Activated T-cell treated with anti-CD3 and anti-CD28 coated beads, Interleukin-2, amount 50 U/mL, for 48 hours (primary cell): Measurements from ENCODE around the gene HSD17B14.
A peak's percentile ranks its signal among the peaks of the same experiment; 100 is the strongest.
"Not testable (repeated sequence)": the region's sequence is repeated elsewhere in the genome, so short reads cannot be mapped to it uniquely, and the experiment has no call there.

Source experiments
- DNase-seq, 2 experiments: peaks; one replicate each; pipeline ENCODE4 v3.0.0-alpha.2; 2020

The HSD17B14 gene

DNA sequence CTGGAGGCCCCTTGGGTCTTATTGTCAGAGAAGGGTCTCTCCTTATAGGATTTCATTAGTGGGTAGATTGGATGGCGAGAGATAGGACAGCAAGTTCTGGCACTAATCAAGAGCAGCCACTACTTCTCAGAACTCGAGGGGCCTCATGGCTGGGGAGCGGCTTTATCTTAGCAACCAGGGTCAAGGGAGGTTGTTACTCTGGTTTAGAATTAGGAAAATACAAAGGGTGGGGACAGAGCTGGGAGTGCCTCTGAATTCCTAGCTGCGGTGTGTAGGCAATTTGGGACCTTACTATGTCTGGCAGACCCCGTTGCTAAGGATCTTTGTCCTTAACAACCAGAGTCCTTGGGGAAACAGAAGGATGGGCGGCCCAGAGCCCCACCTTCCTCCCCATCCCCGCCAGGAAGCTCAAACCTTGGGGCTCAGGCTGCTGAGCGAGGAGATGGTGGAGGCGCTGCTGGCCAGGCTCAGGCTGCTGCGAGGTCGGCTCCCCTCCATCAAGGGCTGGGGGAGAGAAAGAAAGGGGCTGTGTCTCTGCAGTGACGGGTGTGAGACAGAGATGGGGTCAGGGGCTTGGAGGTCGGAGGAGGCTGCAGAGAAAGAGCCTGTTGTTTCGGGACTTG is 30.9 kb upstream of the HSD17B14 start:
- DNase-seq = no peak

DNA sequence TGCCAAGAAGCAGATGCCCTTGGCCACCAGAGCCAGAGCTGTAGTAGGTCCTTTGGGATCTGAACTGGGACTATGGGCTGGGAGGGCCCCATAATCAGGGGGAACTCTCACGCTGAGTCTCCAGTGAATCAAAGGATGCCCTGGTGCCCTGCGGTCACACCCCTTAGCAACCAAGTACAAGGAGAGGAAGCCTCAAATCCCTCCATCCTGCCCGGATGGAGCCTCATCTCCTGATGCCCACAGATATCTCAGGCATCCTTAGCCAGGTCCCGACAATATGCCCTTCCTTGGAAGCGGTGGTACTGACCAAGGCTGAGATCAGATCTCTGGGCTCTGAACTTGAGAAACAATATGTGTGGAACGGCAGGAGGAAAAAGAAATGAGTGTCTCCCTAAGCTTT is 30.4 kb upstream of the HSD17B14 start:
- no peak for DNase-seq

DNA sequence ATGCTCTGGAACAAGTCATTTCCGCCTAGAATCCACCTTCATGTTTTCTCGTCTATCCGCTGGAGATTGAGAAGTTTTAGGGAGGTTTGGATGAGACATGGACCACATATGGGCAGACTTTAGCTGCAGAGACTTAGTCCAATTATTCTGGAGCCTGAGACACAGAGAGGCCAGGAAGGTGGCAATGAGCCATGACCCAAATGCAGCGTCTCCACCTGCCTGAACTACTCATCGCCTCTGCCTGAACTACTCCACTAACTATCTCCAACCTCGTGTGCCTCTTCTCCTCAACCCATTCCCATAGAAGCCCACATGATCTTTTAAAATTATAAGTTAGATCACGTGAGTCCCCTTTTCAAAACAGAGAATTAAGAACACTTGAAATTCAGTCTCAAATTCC is 26.5 kb upstream of the HSD17B14 start:
- DNase-seq = no peak

DNA sequence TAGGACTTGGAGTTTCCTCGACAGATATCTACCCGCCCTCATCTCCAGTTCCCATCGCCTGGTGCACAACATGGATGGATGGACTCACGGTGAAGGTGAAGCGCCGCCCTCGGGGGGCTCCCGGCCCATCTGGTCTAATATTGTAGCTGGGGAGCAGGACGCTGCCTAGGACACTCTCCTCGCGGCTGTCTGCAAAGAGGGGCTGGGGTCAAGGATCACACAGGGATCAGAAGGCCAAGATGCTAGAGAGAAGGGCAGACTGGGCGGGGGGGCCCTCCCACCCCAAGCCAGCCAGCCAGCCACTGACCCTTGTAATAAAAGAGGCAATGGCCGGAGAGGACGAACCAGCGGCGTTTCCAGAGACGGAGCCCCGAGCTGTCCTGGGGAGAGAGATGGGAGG is 25.0 kb upstream of the HSD17B14 start:
- no peak for DNase-seq

DNA sequence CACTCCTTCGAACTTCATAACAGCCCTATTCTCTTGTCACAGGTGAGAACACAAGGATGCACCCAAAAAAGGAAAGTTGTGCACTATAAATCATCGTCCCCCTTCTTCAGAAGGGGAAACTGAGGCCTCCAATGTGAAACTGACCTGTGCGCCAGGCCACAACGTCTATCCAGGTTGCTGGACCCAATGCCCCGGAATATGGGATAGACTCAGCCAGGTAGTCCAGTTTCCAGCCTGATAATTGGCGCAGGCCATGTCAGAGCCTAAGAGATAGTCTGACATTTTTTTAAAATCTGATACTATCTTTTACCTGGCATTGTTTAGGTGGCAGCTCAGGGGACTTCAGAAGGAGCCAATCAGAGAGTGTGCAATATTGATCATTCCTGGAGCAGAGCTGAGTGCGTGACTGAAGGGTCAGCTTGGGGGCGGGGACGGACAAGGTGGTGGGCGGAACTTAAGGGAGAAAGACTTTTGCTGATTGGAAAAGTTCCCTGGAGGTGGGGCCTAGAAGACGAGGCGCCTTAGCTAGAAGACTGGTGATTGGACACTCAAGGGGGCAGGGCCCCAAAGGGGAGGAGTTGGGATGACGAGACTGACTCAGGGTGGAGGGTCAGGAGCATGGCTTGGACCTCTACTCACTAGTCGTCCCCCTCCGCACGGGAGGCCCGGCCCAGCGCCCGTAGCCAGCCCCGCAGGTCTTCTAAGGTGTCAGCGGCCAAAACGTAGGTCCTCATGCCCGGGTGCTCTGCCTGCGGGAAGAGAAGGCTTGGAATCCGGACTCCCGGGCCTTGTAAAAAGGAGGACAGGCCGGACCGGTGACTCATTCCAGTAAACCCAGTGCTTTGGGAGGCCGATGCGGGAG is 23.7 kb upstream of the HSD17B14 start:
- peak; percentile 35 to 41 for DNase-seq

DNA sequence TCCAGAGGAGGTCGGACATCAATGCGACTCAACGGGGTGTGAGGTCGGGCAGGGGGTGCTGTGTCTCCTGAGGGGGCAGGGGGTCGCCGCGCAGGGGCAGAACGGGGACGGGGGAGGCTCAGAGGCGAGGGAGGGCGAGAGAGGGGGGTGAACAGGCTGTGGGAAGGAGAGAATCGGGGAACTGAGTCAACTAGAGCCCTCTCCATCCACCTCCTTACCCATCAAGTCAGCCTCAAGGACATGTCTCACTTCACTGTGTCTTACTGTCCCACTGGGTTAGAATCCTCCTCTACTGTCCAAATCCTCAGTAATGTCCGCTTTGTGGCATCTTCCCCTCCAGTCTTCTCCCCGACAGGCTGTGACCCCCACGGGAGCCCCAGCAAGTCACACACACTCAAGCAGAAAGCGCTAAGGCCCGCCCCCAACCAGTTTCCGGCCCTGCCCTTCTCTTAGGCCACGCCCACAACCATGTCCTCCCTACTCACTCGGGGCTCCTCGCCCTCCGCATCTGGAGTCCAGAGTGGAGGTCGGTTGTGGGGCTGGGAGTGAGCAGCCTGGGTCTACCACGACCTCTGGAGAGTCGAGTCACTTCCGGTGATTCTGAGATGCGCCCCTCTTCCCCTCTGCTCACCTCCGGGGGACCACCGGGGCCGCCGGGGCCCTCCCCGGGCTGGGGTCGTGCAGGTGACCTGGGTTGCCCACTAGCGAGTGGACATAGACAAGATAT is 22.9 kb upstream of the HSD17B14 start:
- DNase-seq = peak; percentile 86 to 88

DNA sequence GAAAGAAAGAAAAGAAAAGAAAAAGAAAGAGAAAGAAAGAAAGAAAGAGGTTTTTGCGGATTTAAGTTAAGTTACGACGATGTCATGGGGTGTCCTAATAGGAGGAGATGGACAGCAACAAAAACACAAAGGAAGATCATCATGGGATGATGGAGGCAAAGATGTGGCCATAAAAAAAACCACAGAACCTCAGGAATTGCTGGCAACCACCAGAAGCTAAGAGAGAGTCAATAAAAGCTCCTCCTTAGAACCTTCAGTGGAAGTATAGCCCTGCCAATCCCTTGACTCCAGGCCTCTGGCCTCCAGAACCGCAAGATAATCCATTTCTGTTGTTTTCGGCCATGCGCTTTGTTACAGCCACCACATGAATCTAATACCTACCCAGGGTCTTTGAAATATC is 20.6 kb upstream of the HSD17B14 start:
- DNase-seq = no peak

DNA sequence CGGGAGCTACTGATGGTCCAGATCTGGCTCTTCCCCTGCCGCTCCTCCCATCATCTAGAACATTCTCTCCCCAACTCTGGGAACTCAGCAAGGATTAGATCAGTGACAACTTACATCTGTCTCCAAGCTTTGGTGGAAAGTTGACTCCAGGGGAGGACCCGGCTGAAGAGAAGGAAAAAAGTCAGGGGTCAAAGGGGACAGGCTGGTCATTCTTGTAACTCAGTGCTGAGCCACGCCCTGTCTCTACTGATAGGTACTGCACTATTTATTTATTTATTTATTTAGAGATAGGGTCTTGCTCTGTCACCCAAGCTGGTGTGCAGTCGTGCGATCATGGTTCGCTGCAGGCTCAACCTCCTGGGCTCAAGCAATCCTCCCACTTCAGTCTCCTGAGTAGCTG is 17.8 kb upstream of the HSD17B14 start:
- no peak for DNase-seq

DNA sequence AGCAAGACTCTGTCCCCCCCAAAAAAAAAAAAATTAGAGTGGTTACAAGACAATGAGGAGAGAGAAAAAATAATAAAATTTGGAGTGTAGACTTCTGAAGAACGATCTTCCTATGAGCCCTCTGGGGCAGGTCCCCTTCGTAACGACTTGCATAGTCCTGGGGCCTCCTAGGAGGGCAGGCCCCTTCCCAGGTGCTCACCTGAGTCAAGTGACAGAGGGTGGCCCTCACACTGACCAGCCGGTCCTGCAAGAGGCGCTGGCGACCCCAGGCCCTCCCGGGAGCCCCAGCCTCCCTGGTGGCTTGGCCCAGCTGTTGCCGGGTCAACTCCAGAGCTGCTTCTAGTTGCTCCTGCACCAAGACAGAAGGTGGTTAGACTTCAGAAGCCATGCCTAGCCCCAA is 17.2 kb upstream of the HSD17B14 start:
- DNase-seq = no peak

DNA sequence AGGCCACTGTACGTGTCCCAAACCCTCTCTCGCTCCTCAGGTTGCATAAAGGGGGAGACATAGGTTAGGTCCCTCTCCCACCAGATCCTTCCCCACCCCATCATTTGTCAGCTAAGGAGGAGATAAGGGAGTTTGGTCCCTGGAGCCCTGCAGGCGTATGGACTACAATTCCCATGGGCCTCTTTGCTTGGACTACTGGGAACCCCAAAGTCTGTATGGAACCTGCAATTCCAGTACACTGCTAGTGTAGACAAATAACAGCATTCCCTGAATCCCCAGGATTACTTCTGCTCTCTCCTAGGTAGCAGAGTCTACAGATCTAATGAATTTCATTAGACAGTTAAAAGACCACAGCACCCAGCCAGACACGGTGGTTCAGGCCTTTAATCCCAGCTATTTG is 16.0 kb upstream of the HSD17B14 start:
- DNase-seq = no peak

DNA sequence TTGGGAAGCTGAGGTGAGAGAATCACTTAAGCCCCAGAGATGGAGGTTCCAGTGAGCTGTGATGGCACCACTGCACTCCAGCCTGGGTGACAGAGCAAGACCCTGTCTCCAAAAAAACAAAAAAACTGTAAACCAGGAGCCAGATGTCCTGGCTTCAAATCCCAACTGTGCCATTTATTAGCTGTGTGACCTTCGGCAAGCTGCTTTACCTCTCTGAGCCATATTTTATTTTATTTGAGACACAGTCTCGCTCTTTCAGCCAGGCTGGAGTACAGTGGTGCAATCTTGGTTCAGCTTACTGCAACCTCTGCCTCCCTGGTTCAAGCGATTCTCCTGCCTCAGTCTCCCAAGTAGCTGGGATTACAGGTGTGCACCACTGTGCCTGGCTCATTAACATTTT is 10.4 kb upstream of the HSD17B14 start:
- DNase-seq = not testable (repeated sequence)

DNA sequence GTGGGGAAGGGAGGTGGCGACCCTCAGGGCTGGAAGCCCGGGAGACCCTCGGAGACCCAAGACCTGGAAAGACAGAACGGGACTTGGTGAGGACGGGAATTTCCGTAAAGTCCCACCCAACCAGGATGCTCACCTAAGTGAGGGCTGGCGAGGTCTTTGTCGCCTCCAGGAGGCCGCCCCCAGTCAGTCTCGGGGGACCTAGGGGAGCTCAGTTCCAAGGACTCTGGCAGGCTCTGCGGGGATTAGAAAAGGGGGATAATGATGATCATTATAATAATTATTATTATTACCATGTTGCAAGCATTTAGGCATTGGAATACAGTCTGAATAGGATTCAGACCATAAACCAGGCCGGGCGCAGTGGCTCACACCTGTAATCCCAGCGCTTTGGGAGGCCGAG is 9.1 kb upstream of the HSD17B14 start:
- no peak for DNase-seq

DNA sequence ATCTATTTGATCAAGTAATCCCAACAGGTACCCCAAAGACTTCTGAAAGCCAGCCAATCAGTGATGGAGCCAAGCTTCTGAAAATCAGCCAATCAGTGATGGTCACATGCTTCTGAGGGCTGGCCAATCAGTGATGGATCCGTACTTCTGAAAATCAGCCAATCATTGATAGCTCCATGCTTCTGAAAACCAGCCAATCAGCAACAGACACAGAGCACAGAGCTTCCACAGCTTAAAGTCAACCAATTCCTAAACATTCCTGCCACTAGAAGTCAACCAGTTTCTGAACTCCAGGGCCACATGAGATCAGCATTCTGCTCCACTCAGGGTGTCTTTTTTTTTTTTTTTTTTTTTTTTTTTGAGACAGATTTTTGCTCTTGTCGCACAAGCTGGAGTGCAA is 8.2 kb upstream of the HSD17B14 start:
- DNase-seq = peak in 1 of 2 experiments; percentile 23

DNA sequence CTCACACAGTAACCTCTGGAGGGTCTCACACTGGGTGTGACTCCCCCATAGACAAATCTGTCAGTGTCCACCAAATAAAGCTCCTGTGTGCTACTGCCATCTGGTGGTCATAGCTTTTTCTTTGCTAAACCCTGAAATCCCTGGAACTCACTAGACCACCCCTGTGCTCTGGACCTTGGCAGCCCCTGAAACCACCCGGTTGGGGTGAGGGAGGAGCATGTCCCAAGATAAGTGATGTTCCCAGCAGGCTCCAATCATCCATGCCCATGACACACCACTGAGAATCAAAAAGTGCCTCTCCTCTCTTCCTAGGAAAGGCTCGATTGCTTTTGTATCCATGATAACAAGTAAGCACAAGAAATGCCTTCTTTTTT is 6.5 kb upstream of the HSD17B14 start:
- DNase-seq = peak; percentile 54 to 58

DNA sequence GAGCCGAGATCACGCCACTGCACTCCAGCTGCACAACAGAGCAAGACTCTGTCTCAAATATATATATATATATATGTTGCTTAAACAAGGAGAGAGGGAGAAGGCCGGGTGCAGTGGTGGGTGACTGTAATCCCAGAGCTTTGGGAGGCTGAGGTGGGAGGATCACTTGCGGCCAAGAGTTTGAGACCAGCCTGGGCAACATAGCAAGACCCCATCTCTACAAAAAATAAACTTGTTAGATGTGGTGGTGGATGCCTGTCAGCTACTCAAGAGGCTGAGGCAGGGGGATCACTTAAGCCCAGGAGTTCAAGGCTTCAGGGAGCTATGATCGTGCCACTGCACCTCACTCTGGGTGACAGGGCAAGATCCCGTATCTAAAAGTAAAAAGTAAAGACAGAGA is 5.3 kb upstream of the HSD17B14 start:
- no peak for DNase-seq

DNA sequence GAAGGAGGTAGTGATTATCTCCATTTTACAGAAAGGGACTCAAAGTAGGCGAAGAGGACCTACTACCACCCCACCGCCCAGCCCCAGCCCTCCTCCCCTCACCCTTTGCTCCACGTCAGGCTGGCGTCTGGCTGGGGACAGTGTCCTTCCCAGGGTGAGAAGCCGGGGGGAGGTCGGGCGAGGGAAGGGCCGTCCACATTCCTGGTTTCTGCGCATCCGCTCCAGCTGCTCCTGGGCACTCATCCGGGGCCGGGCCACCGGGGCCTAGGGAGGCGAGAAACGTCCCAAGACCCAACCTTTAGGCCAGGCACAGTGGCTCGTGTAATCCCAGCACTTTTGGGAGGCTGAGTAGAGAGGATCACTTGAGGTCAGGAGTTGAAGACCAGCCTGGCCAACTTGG is 4.8 kb upstream of the HSD17B14 start:
- DNase-seq = no peak

DNA sequence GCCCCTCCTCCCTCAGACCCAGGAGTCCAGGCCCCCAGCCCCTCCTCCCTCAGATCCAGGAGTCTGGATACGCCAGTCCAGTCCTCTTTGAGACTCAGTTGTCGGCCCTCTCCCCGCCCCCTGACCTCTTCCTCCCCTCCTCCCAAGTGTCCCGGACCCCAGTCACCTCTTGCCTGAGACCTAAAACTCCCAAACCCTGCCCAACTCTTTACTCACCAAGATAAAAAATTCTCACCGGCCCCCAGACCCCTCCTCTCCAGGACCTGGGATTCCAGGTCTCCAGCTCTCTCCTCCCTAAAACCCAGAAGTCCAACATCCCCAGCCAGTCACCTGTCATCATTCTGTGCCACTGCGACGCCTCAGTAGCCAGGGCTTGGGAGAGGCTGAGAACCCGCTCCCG is 1.4 kb upstream of the HSD17B14 start:
- DNase-seq = no peak

DNA sequence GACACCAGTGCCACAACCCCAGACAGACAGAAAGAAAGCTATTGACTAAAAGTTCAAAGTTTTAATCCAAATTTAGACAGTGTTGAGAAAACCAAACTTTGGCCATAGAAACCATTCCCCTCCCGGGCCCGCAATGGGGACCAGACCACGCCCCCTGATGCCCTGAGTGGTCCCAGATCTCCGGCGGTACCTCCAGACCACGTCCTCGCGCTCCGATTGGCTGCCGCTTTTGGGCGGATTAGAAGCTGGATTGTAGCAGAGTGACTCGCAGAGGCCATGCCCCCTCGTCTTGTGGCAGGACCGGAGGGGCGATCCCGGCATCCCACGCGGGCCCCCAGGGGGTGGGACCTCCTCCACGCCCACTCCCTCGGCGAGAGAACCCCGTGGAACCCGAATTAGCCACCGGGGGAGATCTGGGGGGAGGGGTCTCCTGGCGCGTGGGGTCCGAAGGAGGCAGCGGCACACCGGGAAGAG is 797 bp upstream of the HSD17B14 start:
- peak; percentile 87 to 88 for DNase-seq

DNA sequence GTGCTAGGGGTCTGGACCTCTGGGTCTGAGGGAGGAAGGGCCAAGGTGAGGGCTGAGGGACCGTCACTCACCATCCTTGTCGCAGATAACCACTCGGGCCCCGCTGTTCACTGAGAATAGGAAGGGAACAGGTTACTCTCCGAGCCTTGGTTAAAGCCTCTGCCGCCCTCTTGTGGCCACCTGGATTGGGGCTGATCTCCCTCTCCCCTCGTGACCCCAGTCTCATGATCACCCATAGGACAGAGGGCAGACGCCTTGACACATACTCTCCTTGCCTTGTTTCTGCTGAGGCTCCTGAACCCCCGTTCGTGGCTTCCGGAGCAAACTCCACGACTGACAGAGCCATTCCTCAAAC is 580 bp downstream of the HSD17B14 start:
- DNase-seq = peak; percentile 98

DNA sequence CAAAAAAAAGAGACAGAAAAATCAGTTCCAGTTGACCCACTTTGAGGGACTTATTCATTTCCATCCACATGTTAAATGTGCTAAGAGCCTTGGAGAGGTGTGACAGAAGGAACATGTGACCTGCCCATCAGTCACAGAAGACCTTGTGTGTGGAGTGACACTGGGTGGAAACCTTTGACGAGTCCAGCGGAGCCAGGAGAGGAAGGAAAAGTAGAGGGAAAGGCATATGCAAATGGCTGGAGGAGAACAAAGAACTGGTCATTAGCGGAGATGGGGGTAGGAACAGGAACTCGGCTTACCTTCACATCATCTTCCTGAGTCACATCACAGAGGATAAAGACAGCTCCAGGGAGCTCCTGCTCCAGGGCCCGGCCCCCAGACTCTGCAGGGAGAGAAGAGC is 2.3 kb downstream of the HSD17B14 start:
- no peak for DNase-seq

DNA sequence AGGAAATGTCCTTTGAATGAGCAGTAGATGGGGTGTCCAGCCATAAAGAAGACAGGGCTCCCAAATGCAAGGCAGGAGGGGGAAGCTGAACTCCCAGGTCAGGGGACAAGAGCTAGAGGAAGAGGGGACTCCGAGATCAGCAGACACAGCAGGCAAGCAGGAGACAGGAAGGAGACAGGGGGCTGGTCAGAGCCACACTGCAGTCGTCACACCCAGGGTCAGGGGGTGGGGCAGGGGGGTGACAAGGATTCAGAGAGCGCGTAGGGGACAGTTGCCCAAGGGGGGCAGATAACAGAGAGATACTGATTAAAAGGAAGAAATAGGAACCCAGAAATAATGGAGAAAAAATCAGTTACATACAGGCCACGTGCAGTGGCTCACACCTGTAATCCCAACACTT is 3.2 kb downstream of the HSD17B14 start:
- DNase-seq = no peak

DNA sequence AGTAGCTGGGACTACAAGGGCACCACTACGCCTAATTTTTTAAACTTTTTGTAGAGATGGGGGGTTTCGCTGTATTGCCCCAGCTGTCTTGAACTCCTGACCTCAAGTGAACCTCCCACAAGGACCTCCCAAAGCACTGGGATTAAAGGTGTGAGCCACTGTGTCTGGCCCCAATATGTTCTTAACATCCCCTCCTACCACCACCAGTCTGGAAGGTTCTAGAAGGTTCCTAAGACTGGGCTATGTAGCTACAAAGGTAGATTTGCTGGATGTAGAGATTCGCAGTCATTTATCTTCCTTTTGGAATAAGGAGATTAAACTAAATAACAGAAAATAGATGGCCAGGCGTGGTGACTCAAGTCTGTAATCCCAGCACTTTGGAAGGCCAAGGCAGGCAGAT is 5.3 kb downstream of the HSD17B14 start:
- no peak for DNase-seq

DNA sequence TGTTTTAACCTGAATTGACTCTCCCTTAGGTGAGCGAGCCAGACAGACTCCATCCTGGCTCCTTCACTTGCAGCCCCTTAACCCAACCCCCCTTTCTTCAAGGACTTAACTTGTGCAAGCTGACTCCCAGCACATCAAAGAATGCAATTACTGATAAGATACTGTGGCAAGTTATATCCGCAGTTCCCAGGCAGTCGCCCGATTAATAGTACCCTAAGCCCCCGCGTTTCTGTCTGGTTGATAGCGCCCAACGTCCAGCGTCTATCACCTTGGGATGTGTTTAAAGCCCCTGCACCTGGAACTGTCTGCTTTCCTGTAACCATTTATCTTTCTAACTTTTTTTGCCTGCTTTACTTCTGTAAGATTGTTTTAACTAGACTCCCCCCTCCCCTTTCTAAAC is 6.2 kb downstream of the HSD17B14 start:
- DNase-seq = no peak

DNA sequence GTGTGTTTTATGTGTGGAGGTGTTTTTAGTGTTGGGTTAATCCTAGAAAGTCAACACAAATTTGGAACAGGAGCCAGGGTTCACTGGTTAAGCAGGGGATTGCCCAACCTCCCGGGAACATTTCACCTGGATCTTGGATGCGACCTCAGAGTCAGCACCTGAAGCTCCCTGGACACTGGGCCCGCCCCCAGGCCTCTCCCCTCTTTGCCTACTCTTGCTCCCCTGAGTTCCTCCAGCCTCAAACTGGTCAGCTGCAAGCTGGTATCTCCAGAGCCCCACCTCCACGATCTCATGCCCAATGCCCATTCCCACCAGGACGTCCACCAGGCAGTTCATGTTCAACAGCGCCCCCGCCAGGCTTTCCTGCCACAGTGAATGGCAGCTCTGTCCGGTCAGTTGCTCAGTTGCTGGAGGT is 9.7 kb downstream of the HSD17B14 start:
- no peak for DNase-seq
